GM12892 (cell line): ENCODE data around the gene GSX2.

Source experiments
- POLR2A ChIP-seq: IDR thresholded peaks from 2 replicates; pipeline ENCODE4 v1.6.1; 2011; ENCODE audit warnings: low read depth, low read length, control low read depth
- POLR2AphosphoS5 ChIP-seq: IDR thresholded peaks from 2 replicates; pipeline ENCODE4 v1.6.1; 2011; ENCODE audit warnings: low read depth, low read length, control low read depth
- TAF1 ChIP-seq: IDR thresholded peaks from 2 replicates; pipeline ENCODE4 v1.6.1; 2011; ENCODE audit warnings: low read depth, mild to moderate bottlenecking, control low read depth, low read length, borderline replicate concordance

DNA sequence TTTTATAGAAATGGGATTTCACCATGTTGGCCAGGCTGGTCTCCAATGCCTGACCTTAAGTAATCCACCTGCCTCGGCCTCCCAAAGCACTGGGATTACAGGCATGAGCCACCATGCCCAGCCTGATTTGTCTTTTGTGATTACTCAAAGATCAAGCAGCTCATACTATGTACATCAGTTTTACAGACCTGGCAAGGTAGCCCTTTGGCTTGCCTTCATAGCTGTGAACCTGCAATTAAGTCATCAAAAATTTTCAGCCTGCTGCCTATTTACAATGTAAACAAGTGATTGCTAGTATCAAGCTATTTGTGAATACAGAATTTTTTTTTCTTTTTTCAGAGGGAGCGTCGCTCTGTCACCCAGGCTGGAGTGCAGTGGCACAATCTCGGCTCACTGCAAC is 46.2 kb downstream of the GSX2 start:
- TF ChIP-seq TAF1 = no peak
- no peak for TF ChIP-seq POLR2AphosphoS5
- TF ChIP-seq POLR2A = no peak
